Body of pancreas (tissue), 4 donors: ENCODE data around the gene BAZ2B. TPM values are rescaled to one million over a fixed set of nuclear protein-coding genes. Genes with fewer than 3 reads are reported as not detected.

ENCODE experiments used
- ATAC-seq: fragments of 150-250 bp; one replicate; pipeline ENCODE4 v1.9.1; 2016
- DNase-seq, 4 donors: peaks; one replicate each; pipeline ENCODE4 v3.0.0-alpha.2; 2019
- H3K27ac ChIP-seq, 4 donors: fragments of 200-600 bp; sonication (generic); 1 replicate in 3 of 4; 2 replicates in 1 of 4; pipeline versions ENCODE4 v1.5.1 to v1.6.1; 2016 to 2019; ENCODE audit warnings: mild to moderate bottlenecking in 1 of 4, mixed read lengths in 1 of 4, moderate library complexity in 1 of 4
- H3K27me3 ChIP-seq, 2 donors: fragments of 200-600 bp; sonication (generic); one replicate each; pipeline ENCODE4 v1.6.0; 2016; ENCODE audit warnings: mild to moderate bottlenecking in 1 of 2
- H3K36me3 ChIP-seq, 2 donors: fragments of 200-600 bp; sonication (generic); replicated peaks in 1 of 2; 2 replicates each; pipeline ENCODE4 v1.5.1; 2016; ENCODE audit warnings: low read depth in 2 of 2; ENCODE audit not compliant: insufficient read depth in 1 of 2
- H3K4me1 ChIP-seq: fragments of 200-600 bp; sonication (generic); one replicate; pipeline ENCODE4 v1.6.0; 2016
- H3K4me3 ChIP-seq, 2 donors: fragments of 200-600 bp; sonication (generic); 1 replicate in 1 of 2; 2 replicates in 1 of 2; pipeline ENCODE4 v1.5.1; 2016 to 2019
- H3K9me3 ChIP-seq, 3 donors: fragments of 200-600 bp; sonication (generic); 1 replicate in 2 of 3; 2 replicates in 1 of 3; pipeline ENCODE4 v1.5.1; 2016
- CTCF ChIP-seq, 7 experiments: fragments of 450-650 bp in 4 of 7; fragments of 200-600 bp in 3 of 7; sonication (generic) in 3 of 7; IDR thresholded peaks; one replicate each; pipeline ENCODE4 v1.5.1; 2016 to 2019; ENCODE audit warnings: antibody characterized with exemption in 7 of 7
- POLR2A ChIP-seq, 3 donors: fragments of 450-650 bp; IDR thresholded peaks; one replicate each; pipeline ENCODE4 v1.6.1; 2016; ENCODE audit warnings: antibody characterized with exemption in 3 of 3, mild to moderate bottlenecking in 2 of 3
- WGBS, 2 donors: methylation state at CpG; one replicate each; pipeline ENCODE4 v1.1.5; 2017; 5-methylcytosine and 5-hydroxymethylcytosine counted together
- intact Hi-C: fragments of 100-400 bp; cut with DNase I; formaldehyde crosslinking; loops from one replicate; pipeline ENCODE4 v1.15.1; 2023
- total RNA-seq, 2 donors: library from RNA; depleted of rRNA; stranded (reverse); fragments of >200 nt; gene quantifications; one replicate each; pipeline ENCODE4 v1.1.0, GENCODE V29; 2016

BAZ2B gene
- total RNA-seq, 2 donors from 2014 or later, result 62.5 to 104 TPM

- DNase-seq (no peak), ATAC-seq (no peak)
- no peaks in the 10 kb centered on the region for H3K4me1 ChIP-seq
- H3K27ac ChIP-seq, result no peak overlapping the region
- no peaks in the 10 kb centered on the region for H3K36me3 ChIP-seq
- intact Hi-C loops, result no loop called here
- H3K4me3 ChIP-seq, result no peak overlapping the region
- TF ChIP-seq POLR2A (IDR thresholded peaks at IDR 0.05) (no peak), CTCF (IDR thresholded peaks at IDR 0.05) (no peak)
- H3K9me3 ChIP-seq, result no peaks in the 10 kb centered on the region
- H3K27me3 ChIP-seq, result no peaks in the 10 kb centered on the region
These were observed 317.4 kb downstream of the BAZ2B start for GRCh38 chr2:159298967-159299366.

DNA sequence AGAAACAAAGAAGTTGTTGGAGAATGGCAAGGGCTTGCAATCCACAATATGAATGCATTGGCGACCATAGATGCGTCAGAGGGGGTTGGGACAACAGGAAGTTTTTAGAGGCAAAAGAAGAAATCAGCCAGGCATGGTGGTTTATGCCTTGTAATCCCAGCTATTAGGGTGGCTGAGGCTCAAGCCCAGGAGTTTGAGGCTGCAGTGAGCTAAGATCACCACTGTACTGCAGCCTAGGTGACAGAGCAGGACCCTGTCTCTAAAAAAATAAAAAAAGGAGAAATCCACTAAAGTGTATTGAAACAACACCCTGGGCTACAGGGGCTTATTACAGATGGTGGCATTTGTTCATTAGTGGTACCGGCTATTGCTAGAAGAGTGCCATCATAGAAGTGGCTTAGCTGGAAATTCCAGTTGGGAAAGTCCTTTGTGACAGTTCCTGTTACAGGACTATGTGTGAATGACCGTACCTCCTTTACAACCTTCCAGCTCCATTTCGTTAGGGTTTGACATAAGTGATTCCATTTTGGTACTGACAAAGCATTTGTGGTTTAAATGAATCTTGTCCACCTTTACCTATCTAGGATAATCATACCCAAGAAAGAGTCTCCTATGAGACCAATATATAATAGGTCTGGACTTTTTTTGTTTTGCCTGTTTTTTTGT is 319.2 kb downstream of the BAZ2B start:
- DNase-seq (no peak), ATAC-seq (no peak)
- H3K27ac ChIP-seq, result no peak overlapping the region
- no peaks in the 10 kb centered on the region for H3K9me3 ChIP-seq
- no peaks in the 10 kb centered on the region for H3K36me3 ChIP-seq
- H3K27me3 ChIP-seq, result no peaks in the 10 kb centered on the region
- intact Hi-C loops, result no loop called here
- TF ChIP-seq CTCF (IDR thresholded peaks at IDR 0.05) (no peak), POLR2A (IDR thresholded peaks at IDR 0.05) (no peak)
- H3K4me3 ChIP-seq, result no peak overlapping the region
- WGBS, 2 donors, result 79 to 81% methylated on average over 5 of the region's 5 CpGs
- no peaks in the 10 kb centered on the region for H3K4me1 ChIP-seq

GRCh38 chr2:159292157-159292556 is 324.2 kb downstream of the BAZ2B start:
- Histone ChIP-seq H3K27ac (no peak overlapping the region), H3K36me3 (no peaks in the 10 kb centered on the region), H3K4me1 (peaks cover 5% of the 10 kb centered on the region), H3K4me3 (no peak overlapping the region), H3K9me3 (no peaks in the 10 kb centered on the region), H3K27me3 (no peaks in the 10 kb centered on the region)
- intact Hi-C loops, result no loop called here
- 65 to 66% methylated on average over 6 of the region's 6 CpGs for WGBS, 2 donors
- DNase-seq (no peak), ATAC-seq (no peak)
- TF ChIP-seq POLR2A (IDR thresholded peaks at IDR 0.05) (no peak), CTCF (IDR thresholded peaks at IDR 0.05) (no peak)

- DNase-seq (peak in 1 of 4 donors; percentile 31), ATAC-seq (no peak)
- 43 to 54% methylated on average over 7 of the region's 7 CpGs for WGBS, 2 donors
- intact Hi-C loops, result no loop called here
- no peak for TF ChIP-seq CTCF (IDR thresholded peaks at IDR 0.05)
- no peak for TF ChIP-seq POLR2A (IDR thresholded peaks at IDR 0.05)
- H3K27ac ChIP-seq, result no peak overlapping the region
- no peaks in the 10 kb centered on the region for H3K27me3 ChIP-seq
- H3K4me3 ChIP-seq, result no peak overlapping the region
- H3K36me3 ChIP-seq, result no peaks in the 10 kb centered on the region
- peaks cover 9% of the 10 kb centered on the region for H3K4me1 ChIP-seq
- no peaks in the 10 kb centered on the region for H3K9me3 ChIP-seq
These were observed 325.9 kb downstream of the BAZ2B start for GRCh38 chr2:159290289-159290907.

- H3K9me3 ChIP-seq, result no peaks in the 10 kb centered on the region
- no peak for ATAC-seq
- no peak for DNase-seq
- no peak for TF ChIP-seq CTCF (IDR thresholded peaks at IDR 0.05)
- H3K36me3 ChIP-seq, result no peaks in the 10 kb centered on the region
- peak overlapping the region in 3 of 4 donors; percentile 92 to 98 (median 93) for H3K27ac ChIP-seq
- intact Hi-C loops, result no loop called here
- no peak overlapping the region for H3K4me3 ChIP-seq
- peaks cover 31% of the 10 kb centered on the region for H3K4me1 ChIP-seq
- H3K27me3 ChIP-seq, result no peaks in the 10 kb centered on the region
These were observed 328.6 kb downstream of the BAZ2B start for GRCh38 chr2:159287733-159288132.
